Loucy (cell line): ENCODE measurements around the gene YAP1.

Source experiments
- EZH2phosphoT487 ChIP-seq: fragments of 200-600 bp; IDR thresholded peaks from 2 replicates; pipeline ENCODE4 v1.6.1; 2018; ENCODE audit warnings: antibody characterized with exemption, mild to moderate bottlenecking, moderate library complexity, borderline replicate concordance
- TF ChIP-seq, protein P1 (sequence below): fragments of 200-600 bp; sonication (generic); conservative IDR thresholded peaks from 2 replicates; pipeline ENCODE4 v1.5.1; 2014; ENCODE audit warnings: mild to moderate bottlenecking, antibody characterized with exemption, low read length

DNA sequence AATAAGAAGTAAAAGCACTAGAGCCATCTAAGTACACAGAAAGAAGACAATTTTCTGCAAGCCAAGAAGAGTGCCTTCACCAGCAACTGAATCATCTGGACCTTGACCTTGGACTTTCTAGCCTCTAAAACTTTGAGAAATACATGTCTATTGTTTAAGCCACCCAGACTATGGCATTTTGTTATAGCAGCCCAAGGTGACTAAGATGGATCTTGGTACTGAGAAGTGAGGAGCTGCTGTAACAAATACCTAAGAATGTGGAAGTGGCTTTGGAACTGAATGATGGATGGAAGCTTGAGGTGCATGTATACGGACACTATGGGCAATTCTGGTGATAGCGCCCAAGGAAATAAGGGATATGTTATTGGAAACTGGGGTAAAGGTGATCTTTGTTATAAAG, 48.1 kb upstream of the YAP1 start:
- TF ChIP-seq EZH2phosphoT487: no peak
- TF ChIP-seq, protein P1, sequence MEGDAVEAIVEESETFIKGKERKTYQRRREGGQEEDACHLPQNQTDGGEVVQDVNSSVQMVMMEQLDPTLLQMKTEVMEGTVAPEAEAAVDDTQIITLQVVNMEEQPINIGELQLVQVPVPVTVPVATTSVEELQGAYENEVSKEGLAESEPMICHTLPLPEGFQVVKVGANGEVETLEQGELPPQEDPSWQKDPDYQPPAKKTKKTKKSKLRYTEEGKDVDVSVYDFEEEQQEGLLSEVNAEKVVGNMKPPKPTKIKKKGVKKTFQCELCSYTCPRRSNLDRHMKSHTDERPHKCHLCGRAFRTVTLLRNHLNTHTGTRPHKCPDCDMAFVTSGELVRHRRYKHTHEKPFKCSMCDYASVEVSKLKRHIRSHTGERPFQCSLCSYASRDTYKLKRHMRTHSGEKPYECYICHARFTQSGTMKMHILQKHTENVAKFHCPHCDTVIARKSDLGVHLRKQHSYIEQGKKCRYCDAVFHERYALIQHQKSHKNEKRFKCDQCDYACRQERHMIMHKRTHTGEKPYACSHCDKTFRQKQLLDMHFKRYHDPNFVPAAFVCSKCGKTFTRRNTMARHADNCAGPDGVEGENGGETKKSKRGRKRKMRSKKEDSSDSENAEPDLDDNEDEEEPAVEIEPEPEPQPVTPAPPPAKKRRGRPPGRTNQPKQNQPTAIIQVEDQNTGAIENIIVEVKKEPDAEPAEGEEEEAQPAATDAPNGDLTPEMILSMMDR: no peak
